A549 treated with CpdA at 1 μM for 4 hours (cell line): Measurements from ENCODE around the gene UGT2B10. TPM values are rescaled to one million over a fixed set of nuclear protein-coding genes. Genes with fewer than 3 reads are reported as not detected.

Source experiments
- total RNA-seq: library from RNA; stranded (reverse); fragments of 200-300 nt; extraction: Qiagen RNA extraction; gene quantifications from 5 replicates; pipeline ENCODE4 v1.2.3, GENCODE V29; 2022; ENCODE audit warnings: low read depth

UGT2B10 gene
- 0.07 to 0.09 TPM in 2 of 5 replicates, not detected in the others for total RNA-seq

DNA sequence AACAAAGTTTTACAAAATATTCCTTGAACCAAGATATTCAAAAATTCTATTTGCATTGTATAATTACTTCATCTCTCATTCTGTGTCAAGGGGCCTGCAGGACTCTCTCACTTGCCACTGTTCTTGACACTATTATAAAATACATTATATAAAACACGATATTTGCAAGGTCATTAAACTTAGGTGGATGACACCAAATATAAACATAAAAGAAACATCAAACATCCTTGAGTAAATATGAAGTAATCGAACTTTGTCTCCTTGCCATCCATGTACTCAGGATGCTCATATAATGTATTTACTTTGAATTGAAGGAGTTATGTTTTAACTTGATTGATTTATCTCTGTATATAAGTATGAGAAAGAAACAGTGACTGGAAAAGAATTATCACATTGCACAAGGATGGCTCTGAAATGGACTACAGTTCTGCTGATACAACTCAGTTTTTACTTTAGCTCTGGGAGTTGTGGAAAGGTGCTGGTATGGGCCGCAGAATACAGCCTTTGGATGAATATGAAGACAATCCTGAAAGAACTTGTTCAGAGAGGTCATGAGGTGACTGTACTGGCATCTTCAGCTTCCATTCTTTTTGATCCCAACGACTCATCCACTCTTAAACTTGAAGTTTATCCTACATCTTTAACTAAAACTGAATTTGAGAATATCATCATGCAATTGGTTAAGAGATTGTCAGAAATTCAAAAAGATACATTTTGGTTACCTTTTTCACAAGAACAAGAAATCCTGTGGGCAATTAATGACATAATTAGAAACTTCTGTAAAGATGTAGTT is at the start of gene UGT2B10:
Gene UGT2B10, plus strand, starts transcription at position 378 of the 793 bp plus-strand sequence. Its CDS starts 26 bp downstream, at position 404.

Other genes with a start within 250 kb of the UGT2B10 start
- not detected in 5 replicates for gene UGT2B17, start 239.7 kb upstream of the UGT2B10 start, total RNA-seq
- gene UGT2B15, start 145.3 kb upstream of the UGT2B10 start, total RNA-seq, result 0.07 to 0.14 TPM (median 0.13 TPM) in 4 of 5 replicates, not detected in the other
- gene UGT2A3, start 135.8 kb downstream of the UGT2B10 start, total RNA-seq, result 0.08 to 0.27 TPM (median 0.17 TPM) in 4 of 5 replicates, not detected in the other